GM23338 (cell line): ENCODE results near the gene PLIN5.

Experiments
- EZH2 ChIP-seq: fragments of 200-600 bp; sonication (generic); IDR thresholded peaks from one replicate; pipeline ENCODE4 v1.8.0; 2017; ENCODE audit warnings: antibody characterized with exemption, mild to moderate bottlenecking, low read depth; ENCODE audit not compliant: unreplicated experiment
- EZH2phosphoT487 ChIP-seq: fragments of 200-600 bp; sonication (generic); IDR thresholded peaks from one replicate; pipeline ENCODE4 v1.8.1; 2018; ENCODE audit warnings: antibody characterized with exemption; ENCODE audit not compliant: unreplicated experiment
- POLR2AphosphoS5 ChIP-seq: IDR thresholded peaks from 2 replicates; pipeline ENCODE4 v1.6.1; 2016; ENCODE audit warnings: antibody characterized with exemption, low read depth
- TF ChIP-seq, protein P1 (sequence below), 2 experiments: fragments of 200-600 bp in 1 of 2; sonication (generic) in 1 of 2; conservative IDR thresholded peaks; 2 replicates each; pipeline versions ENCODE4 v1.5.1 to v1.6.1; 2016 to 2017; ENCODE audit warnings: antibody characterized with exemption in 2 of 2, low read depth in 2 of 2, mild to moderate bottlenecking in 2 of 2, moderate library complexity in 1 of 2
- TF ChIP-seq, protein P2 (sequence below): fragments of 250-450 bp; sonication (Bioruptor Pico); IDR thresholded peaks from 2 replicates; pipeline ENCODE4 v1.5.0; 2020; ENCODE audit warnings: mild to moderate bottlenecking, moderate library complexity

DNA sequence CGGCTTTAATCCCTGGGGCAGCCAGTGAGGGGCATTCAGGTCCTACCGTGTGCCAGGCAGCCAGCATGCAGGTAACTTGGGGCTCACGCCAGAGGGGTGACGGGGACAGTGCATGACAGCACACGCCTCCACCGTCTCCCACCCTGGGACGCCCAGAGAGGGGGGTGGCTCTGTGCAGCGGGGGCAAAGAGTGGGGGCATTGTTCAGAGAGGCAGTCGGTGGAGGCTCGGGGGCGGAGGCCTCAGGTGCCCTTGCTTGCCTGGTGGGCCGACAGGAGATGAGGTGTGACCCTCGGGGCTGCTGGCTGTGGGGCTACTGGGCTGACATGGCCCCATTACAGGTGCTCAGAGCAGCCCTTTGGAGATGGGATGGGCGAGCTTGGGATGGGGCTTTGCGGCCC, 35.2 kb downstream of the PLIN5 start:
- TF ChIP-seq, protein P1, sequence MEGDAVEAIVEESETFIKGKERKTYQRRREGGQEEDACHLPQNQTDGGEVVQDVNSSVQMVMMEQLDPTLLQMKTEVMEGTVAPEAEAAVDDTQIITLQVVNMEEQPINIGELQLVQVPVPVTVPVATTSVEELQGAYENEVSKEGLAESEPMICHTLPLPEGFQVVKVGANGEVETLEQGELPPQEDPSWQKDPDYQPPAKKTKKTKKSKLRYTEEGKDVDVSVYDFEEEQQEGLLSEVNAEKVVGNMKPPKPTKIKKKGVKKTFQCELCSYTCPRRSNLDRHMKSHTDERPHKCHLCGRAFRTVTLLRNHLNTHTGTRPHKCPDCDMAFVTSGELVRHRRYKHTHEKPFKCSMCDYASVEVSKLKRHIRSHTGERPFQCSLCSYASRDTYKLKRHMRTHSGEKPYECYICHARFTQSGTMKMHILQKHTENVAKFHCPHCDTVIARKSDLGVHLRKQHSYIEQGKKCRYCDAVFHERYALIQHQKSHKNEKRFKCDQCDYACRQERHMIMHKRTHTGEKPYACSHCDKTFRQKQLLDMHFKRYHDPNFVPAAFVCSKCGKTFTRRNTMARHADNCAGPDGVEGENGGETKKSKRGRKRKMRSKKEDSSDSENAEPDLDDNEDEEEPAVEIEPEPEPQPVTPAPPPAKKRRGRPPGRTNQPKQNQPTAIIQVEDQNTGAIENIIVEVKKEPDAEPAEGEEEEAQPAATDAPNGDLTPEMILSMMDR (conservative IDR thresholded peaks at IDR 0.05; ENCODE audit: low read depth in 2 of 2), result no peak
- TF ChIP-seq POLR2AphosphoS5, result no peak
- TF ChIP-seq EZH2, result no peak
- TF ChIP-seq EZH2phosphoT487, result no peak
- TF ChIP-seq, protein P2, sequence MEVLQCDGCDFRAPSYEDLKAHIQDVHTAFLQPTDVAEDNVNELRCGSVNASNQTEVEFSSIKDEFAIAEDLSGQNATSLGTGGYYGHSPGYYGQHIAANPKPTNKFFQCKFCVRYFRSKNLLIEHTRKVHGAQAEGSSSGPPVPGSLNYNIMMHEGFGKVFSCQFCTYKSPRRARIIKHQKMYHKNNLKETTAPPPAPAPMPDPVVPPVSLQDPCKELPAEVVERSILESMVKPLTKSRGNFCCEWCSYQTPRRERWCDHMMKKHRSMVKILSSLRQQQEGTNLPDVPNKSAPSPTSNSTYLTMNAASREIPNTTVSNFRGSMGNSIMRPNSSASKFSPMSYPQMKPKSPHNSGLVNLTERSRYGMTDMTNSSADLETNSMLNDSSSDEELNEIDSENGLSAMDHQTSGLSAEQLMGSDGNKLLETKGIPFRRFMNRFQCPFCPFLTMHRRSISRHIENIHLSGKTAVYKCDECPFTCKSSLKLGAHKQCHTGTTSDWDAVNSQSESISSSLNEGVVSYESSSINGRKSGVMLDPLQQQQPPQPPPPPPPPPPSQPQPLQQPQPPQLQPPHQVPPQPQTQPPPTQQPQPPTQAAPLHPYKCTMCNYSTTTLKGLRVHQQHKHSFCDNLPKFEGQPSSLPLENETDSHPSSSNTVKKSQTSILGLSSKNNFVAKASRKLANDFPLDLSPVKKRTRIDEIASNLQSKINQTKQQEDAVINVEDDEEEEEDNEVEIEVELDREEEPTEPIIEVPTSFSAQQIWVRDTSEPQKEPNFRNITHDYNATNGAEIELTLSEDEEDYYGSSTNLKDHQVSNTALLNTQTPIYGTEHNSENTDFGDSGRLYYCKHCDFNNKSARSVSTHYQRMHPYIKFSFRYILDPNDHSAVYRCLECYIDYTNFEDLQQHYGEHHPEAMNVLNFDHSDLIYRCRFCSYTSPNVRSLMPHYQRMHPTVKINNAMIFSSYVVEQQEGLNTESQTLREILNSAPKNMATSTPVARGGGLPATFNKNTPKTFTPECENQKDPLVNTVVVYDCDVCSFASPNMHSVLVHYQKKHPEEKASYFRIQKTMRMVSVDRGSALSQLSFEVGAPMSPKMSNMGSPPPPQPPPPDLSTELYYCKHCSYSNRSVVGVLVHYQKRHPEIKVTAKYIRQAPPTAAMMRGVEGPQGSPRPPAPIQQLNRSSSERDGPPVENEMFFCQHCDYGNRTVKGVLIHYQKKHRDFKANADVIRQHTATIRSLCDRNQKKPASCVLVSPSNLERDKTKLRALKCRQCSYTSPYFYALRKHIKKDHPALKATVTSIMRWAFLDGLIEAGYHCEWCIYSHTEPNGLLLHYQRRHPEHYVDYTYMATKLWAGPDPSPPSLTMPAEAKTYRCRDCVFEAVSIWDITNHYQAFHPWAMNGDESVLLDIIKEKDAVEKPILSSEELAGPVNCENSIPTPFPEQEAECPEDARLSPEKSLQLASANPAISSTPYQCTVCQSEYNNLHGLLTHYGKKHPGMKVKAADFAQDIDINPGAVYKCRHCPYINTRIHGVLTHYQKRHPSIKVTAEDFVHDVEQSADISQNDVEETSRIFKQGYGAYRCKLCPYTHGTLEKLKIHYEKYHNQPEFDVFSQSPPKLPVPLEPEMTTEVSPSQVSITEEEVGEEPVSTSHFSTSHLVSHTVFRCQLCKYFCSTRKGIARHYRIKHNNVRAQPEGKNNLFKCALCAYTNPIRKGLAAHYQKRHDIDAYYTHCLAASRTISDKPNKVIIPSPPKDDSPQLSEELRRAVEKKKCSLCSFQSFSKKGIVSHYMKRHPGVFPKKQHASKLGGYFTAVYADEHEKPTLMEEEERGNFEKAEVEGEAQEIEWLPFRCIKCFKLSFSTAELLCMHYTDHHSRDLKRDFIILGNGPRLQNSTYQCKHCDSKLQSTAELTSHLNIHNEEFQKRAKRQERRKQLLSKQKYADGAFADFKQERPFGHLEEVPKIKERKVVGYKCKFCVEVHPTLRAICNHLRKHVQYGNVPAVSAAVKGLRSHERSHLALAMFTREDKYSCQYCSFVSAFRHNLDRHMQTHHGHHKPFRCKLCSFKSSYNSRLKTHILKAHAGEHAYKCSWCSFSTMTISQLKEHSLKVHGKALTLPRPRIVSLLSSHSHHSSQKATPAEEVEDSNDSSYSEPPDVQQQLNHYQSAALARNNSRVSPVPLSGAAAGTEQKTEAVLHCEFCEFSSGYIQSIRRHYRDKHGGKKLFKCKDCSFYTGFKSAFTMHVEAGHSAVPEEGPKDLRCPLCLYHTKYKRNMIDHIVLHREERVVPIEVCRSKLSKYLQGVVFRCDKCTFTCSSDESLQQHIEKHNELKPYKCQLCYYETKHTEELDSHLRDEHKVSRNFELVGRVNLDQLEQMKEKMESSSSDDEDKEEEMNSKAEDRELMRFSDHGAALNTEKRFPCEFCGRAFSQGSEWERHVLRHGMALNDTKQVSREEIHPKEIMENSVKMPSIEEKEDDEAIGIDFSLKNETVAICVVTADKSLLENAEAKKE (CRISPR knock-in tag), result no peak
